GM19395 (cell line): ENCODE data around the gene JARID2.
"Not testable (repeated sequence)": the region's sequence is repeated elsewhere in the genome, so short reads cannot be mapped to it uniquely, and the experiment has no call there.

Experiments
- ATAC-seq: cut with Tn5 transposase; IDR thresholded peaks from one replicate; pipeline ENCODE4 v1.9.1; 2021; ENCODE audit warnings: mild to moderate bottlenecking, moderate library complexity; ENCODE audit not compliant: unreplicated experiment

JARID2 gene

GRCh38 chr6:15527838-15528617 is 282.2 kb downstream of the JARID2 start:
- no peak for ATAC-seq

- ATAC-seq: no peak
These were observed 283.0 kb downstream of the JARID2 start for GRCh38 chr6:15528870-15529269.

DNA sequence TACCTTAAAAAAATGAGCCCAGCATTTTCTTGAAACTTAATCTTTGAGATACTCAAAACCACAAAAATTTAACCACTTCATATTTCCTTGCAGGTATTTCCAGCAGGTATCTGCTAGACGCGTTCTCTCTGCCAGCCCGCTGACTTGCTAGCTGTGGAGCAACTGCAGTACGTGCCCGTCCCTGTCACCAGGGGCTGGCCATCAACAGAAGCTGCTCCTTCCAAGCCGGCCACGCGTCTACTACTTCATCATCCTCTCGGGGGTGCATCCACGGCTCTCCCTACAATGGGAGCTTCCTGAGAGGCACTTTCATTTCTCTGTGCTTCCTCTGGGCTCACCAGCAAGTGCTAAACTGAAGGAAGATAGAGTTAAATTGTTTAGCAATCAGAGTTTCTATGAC is 284.5 kb downstream of the JARID2 start:
- no peak for ATAC-seq

DNA sequence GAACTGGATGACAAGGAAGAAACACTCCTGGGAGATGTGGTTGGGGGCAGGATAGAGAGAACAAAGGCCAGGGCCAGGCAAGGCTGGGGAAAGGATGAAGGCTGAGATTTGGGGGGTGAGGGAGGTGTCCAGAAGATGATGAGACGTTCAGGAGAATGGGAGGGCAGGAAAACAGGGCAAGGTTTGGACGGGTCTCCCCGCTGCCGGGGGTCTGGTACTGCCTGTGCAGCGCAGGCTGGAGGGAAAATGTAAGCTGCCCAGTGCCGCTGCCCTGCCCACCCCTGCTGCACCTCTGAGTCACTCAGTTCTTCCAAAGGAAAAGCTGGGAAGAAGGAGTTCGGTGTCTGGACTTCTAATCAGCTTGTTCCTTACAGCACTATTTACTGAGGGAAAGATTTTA is 286.1 kb downstream of the JARID2 start:
- no peak for ATAC-seq

- ATAC-seq: no peak
These were observed 287.6 kb downstream of the JARID2 start for GRCh38 chr6:15533379-15534026.

- ATAC-seq: no peak
These were observed 289.1 kb downstream of the JARID2 start for GRCh38 chr6:15534974-15535373.

DNA sequence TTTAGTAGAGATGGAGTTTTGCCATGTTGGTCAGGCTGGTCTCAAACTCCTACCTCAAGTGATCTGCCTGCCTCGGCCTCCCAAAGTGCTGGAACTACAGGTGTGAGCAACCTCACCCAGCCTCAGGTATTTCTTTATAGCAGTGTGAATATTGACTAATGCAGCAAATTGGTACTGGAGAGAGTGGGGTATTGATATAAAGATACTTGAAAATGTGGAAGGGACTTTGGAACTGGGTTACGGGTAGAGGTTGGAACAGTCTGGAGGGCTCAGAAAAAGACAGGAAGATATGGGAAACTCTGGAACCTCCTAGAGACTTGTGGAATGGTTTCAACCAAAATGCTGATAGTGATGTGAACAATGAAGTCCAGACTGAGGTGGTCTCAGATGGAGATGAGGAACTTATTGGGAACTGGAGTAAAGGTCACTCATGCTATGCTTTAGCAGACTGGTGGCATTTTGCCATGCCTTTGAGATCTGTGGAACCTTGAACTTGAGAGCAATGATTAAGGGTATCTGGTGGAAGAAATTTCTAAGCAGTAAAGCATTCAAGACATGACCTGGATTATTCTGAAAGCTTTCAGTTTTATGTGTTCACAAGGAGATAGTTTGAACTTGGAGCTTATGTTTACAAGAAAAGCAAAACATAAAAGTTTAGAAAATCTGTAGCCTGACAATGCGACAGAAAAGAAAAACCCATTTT is 289.8 kb downstream of the JARID2 start:
- ATAC-seq: no peak

DNA sequence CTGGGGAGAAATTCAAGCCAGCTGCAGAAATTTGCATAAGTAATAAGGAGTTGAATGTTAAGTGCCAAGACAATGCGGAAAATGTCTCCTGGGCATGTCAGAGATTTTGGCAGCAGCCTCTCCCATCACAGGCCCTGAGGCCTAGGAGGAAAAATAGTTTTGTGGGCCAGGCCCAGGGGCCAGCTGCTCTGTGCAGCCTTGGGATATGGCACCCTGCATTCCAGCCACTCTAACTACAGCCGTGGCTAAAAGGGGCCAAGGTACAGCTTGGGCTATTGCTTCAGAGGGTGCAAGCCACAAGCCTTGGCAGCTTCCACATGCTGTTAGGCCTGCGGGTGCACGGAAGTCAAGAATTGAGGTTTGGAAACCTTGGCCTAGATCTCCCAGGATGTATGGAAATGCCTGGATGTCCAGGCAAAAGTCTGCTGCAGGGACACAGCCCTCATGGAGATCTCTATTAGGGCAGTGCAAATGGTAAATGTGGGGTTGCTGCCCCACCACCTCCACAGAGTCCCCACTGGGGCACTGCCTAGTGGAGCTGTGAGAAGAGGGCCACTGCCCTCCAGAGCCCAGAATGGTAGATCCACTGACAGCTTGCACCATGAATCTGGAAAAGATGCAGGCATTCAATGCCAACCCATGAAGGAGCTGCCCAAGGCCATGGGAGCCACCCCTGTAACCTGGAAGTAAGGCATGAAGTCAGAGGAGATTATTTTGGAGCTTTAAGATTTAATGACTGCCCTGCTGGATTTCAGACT is 290.5 kb downstream of the JARID2 start:
- no peak for ATAC-seq

DNA sequence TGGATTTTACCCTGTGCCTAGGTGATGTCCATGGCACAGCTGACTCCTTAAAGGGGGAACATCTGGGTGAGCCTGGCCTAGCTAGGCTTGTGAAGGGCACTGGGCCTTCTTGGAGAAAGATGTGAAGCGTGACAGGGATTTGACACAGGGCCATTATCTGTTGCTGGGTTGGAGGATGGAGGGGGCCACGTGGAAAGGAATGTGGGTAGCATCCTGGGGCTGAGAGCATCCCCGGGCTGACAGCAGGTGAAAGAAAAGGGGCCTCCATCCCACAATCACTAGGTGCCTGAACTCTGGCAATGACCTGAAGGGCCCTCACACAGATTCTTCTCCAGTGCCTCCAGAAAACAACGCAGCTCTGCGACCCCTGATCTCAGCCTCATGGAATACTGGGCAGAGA is 292.2 kb downstream of the JARID2 start:
- ATAC-seq: no peak

GRCh38 chr6:15538766-15539495 is 293.1 kb downstream of the JARID2 start:
- no peak for ATAC-seq

- no peak for ATAC-seq
These were observed 293.9 kb downstream of the JARID2 start for GRCh38 chr6:15539722-15540270.

- ATAC-seq: not testable (repeated sequence)
These were observed 297.6 kb downstream of the JARID2 start for GRCh38 chr6:15543332-15543917.

GRCh38 chr6:15544321-15544900 is 298.5 kb downstream of the JARID2 start:
- ATAC-seq: no peak

DNA sequence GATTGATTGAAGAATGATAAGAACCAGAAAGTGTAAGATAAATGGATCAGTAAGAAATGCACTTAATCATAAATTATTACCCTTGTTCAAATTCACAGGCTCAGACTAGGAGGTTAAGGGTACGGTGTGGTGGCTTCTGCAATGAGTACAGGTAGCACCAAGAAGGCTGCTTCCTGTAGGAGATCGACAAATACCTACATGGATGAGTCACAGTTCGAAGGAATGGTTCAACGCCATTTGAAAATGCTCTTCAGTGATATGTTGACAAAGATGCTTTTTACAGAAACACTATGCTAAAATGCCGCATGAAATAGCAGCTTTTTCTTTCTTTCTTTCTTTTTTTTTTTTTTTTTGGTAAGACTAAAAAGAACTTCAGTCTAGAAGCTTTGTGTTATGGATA is 300.7 kb downstream of the JARID2 start:
- ATAC-seq: no peak

DNA sequence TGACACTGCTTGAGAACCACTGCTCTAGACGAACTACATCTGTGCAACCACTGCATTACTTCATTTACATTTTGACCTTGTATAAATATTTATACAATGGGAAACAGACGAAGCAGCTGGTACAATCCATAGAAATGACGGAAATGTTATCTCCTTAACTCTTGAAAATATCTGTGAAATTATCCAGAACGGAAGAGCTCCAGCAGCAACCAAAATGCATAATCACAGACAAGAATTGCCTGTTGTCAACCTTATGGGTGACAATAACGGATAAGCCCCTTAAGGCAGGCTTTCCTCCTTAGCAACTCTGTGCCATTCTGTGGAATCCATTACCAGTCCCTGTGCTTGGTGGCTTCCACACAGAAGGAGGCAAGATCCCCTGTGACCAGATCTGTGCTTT is 301.5 kb downstream of the JARID2 start:
- ATAC-seq: no peak

GRCh38 chr6:15549371-15549770 is 303.5 kb downstream of the JARID2 start:
- no peak for ATAC-seq

DNA sequence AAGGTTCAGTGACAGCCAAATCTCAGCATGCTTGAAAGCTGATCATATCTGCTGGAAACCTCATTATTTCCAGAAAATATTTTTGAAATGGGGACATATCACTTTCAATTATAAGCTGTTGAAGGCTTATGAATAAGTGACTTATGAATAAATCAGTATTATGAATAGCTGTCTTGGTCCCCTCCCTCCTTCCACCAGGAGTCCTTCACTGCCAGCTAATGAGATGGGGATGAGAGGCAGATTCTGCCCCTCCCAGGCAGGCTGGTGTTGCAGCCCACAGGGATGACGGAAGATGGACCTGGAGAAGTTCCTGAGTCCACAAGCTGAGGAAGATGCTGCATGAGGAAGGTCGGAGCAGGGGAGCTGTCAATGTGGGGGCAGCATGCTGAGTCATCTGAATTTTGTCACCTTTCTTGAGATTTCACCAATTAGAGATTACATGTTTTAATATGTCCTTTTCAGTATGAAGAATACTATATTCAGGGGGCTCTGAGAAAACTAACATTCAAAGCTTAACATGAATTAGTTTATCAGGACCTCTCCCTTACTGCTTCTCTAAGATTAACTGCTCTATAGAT is 304.8 kb downstream of the JARID2 start:
- no peak for ATAC-seq

DNA sequence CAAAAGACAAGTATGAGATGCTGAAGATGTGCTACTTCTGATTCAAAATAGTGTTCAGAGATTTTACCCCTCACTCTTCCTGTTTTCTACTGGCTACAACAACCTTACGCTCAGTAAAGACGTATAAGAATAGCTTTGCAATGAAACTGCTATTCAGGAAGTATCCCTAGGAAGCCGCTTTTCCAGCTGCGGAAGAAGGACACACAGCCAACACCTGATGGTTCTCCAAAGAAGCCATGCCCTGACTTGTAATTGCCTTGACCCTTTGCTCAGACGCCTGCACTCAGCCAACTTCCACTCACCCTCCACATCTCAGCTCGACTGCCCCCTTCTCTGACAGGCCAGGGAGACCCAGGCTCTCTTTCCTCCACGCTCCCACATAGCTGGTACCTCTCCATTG is 305.4 kb downstream of the JARID2 start:
- ATAC-seq: no peak

- peak; percentile 57 for ATAC-seq
These were observed 305.9 kb downstream of the JARID2 start for GRCh38 chr6:15551798-15552197.
